Measurements from ENCODE around the gene TOMM7.

DNA sequence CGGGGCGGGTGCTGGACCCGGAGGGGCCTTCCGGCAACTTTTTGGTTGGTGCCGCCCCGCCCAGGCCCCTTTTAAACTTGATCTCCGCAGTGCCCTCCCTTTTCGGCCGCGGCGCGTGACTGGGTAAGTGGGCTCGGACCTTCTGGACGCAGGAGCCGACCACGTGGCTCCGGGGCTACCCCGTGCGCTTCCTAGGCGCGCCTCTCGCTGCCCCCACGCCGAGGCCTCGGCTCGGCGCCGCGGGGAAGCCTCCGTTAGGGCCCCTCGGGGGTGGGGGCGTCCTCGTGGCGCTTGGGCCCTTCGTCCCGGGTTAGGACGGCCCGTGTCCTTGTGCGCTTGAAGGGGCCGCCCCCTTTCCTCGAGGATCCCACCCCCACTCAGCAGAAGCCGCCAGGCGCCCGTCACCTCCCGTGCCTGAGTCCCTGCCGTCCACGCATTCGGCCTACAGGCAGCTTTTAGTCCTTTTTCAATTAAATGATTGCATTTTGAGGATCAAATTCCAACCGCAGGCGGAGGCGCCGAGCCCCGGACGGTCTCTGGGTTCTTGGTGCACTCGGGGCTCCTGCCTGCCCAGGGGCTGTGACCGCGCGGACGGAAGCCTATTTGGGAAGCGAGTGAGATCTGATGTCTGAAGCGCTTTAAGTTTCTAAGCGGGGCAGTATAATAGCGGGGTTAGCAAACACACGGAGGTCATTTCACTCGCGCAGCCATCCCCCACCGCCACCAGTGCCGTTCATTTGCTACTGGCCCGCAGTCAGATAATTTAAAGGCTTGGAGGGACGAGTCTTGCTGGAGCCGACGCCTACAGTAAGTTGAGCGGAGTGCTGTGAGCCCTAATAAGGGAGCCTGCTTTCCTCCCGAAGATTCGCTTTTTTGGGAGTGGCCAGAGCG is 31.8 kb upstream of the TOMM7 start:
- TF ChIP-seq, protein P1, sequence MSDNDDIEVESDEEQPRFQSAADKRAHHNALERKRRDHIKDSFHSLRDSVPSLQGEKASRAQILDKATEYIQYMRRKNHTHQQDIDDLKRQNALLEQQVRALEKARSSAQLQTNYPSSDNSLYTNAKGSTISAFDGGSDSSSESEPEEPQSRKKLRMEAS (IDR thresholded peaks at IDR 0.05; ENCODE audit: low read depth, low read length): peak; percentile 99
- TF ChIP-seq CTCF (IDR thresholded peaks at IDR 0.05; ENCODE audit: low read depth, low read length) (no peak), POLR2A (IDR thresholded peaks at IDR 0.05; ENCODE audit: extremely low read depth, insufficient read length) (peak; percentile 91), MYC (IDR thresholded peaks at IDR 0.05; ENCODE audit: low read depth, low read length) (peak; percentile 100)
